Midbrain (tissue), 1 donor: ENCODE measurements around the gene LST1.

Source experiments
- DNase-seq: peaks from one replicate; lab custom pipeline; 2025; lab: John Stamatoyannopoulos, UW

LST1 gene

GRCh38 chr6:31586008-31586407 lies at the start of gene LST1:
Gene LST1 (plus strand): TSS chr6:31586277. CDS start chr6:31587300, 1,023 bp downstream.
- peak; percentile 31 for DNase-seq

DNA sequence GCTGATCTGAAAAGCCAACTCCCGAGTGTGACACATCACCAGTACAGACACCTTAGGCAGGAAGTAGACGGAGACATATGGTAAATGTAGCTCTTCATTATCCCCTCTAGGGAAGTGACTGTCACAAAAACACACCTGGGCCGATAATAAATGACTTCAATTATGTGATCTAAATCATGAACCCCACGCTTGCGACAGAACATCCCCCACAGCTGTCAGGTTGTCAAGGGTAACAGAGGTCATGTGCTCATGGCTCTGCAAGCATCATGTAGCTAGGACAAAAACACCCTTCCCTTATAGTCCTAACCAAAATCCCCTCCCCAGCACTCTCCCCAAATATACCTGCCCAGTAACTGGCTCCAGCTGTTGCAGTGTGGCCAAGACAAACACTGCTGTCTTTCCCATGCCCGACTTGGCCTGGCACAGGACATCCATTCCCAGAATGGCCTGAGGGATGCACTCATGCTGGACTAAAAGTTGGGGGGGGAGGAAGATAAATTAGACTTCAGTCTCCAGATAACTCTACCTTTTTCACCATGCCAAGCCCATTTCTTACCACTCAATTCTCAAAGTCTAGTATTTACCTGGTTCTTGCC lies 47.2 kb upstream of the LST1 start:
- no peak for DNase-seq

- no peak for DNase-seq
Observed at GRCh38 chr6:31540640-31541039, 45.4 kb upstream of the LST1 start.

DNA sequence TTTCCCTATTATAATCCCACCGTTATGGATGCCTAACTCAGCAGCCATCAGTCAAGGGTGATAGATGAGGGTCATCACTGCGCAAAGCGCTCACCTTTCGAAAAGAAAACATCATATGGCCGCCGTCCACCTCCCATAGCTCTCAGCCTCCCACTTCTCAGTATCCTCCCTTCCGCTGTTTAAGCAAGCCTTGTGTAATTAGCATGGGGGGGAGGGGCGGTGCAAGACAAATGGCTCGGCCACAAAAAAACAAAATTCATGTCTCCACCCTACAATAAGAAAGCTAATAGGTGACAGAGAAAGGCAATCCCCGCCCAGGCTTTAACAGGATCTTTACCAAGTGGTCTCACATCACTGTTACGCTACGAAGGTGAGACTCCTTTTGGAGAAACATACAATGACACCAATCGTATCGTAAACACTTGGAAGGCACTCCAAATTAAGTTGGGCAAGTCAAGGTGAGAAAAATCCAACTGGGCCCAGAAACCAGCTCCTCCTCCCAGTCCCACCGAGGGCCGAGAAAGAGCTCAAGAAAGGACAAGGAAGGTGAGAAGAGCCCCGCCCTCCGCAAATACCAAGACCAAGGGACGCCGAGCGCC lies 44.9 kb upstream of the LST1 start:
- DNase-seq: peak; percentile 51

- DNase-seq: peak; percentile 97
Observed at GRCh38 chr6:31541658-31542521, 44.2 kb upstream of the LST1 start, which contains the start of gene DDX39B. Gene DDX39B (minus strand): TSS chr6:31542003. CDS start chr6:31540532, 1,471 bp downstream.

- no peak for DNase-seq
Observed at GRCh38 chr6:31543639-31544038, 42.4 kb upstream of the LST1 start.

GRCh38 chr6:31544676-31545075 lies 41.4 kb upstream of the LST1 start:
- DNase-seq: no peak

DNA sequence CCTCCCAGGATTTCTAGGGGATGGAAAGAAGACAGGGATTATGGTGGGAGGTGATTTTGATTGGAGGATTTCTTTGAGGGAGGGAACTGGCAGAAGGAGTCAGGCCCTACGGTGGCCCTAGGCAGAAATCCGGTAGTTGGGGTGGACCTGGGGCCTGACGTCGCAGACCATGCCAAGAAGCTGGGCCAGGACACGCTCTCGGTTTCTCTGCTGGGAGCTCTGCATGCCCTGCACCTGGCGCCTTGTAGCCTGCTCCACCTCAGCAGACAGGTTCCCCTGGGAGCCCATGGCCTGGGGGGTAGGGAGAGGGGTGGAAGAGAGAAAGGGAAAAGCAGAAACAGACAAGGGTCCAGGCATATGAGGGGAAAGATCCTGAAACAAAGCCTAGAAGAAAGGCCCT lies 40.8 kb upstream of the LST1 start:
- DNase-seq: no peak

DNA sequence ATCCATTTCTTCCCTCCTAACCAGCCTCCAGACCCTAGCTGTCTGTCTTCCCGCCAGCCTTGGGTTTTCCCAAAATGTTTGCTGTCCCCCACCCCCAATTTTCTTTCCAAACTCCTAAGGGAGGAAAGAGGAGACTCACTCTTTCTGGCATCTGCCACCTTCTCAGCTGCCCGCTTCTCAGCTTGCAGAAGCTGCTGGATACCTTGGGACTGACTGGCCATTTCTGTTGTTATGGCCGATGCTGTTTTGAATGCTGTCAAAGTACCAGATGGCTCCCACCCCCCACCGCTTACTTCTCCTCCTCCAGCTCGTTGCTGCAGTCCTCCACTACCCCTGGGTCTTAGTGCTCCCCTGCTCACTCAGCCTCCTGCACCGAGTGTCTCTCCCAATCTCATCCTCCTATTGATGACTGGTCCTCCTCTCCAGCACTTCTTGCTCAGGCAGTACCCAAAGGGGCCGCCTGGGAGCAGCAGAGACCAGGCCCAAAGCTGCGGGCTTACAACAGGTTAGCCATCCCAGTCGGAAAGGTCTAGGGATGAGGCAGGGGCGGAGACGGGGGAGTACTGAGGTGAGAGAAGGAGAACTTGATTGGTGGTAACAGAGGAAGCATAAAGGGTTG lies 39.6 kb upstream of the LST1 start, which contains the start of gene ATP6V1G2:
ATP6V1G2 (minus strand) TSS at position 270 of the 619 bp plus-strand sequence; CDS start at position 221, 49 bp downstream.
- DNase-seq: peak; percentile 91

DNA sequence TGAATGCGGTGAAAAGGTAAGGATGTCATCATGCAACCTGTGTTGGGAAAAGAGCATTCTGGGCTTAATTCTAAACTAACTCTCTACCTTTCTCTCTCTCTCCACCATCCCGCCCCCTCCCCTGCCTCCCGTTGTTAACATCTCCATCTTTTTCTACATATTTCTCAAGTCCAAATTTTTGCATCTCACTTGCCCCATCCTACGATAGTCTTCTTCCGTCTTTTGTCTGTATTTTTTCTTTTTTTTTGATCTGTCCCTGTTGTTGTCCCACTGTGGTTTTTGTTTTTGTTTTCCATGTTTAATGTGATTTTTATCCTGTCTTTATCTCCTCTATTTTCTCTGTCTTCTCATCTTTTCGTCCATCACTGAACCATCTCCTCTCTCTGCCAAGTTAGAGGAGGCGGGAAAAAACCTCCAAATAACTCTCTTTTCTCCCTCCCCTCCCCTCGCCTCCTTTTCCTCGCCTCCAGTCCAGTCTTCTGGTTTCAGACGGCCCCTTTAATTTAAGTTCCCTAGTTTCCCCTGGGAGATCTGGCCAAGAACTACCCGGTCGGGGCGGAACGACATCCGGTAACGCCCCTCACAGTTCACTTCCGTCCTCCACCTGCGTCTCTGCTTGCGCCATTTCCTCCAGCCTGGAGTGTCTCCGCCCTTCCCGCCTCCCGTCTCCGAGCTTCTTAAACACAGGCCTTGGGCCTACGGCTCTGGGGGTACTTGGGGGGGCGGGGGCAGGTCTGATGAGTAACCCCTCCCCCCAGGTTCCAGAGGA lies 38.9 kb upstream of the LST1 start, which contains the start of gene NFKBIL1:
NFKBIL1 (plus strand) TSS at position 651 of the 769 bp plus-strand sequence; CDS start at position 738, 87 bp downstream.
- DNase-seq: peak; percentile 97

- no peak for DNase-seq
Observed at GRCh38 chr6:31547727-31548543, 38.1 kb upstream of the LST1 start.

DNA sequence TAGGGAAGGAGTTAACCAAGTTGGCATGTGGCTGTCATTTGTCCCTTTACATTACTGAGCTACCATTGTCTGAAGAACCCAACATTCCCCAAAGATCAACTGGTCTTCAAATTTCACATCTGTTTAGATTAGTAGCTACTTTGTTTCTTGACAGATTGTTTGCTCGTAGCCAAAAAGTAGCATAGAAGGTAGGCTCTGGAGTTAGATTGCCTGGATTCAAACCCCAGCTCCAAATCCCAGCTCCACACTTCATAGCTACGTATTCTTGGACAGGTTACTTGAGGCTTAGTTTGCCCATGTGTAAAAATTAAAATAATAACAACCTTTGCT lies 37.6 kb upstream of the LST1 start:
- DNase-seq: no peak

GRCh38 chr6:31551371-31551770 lies 34.7 kb upstream of the LST1 start:
- peak; percentile 24 for DNase-seq

DNA sequence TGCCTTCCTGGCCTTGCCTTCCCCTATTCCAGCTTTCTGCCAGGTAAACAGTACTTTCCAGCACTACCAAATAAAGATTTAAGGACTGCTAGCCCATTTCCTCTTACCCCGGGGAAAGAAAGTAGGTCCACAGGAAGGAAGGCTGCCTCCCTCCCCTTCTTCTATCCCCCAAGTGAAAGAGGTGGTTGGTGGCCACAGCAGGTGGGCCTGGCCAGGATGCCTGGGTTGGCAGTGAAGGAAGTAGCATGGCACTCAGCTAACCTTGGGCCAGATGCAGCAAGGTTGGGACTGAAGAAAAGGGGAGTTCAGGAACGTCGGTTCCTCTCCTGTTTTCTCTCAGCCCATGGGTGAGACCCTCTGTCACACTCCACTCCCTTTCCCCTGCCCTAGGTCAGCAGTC lies 29.8 kb upstream of the LST1 start:
- DNase-seq: no peak

GRCh38 chr6:31557443-31558317 lies 28.4 kb upstream of the LST1 start:
- DNase-seq: no peak

DNA sequence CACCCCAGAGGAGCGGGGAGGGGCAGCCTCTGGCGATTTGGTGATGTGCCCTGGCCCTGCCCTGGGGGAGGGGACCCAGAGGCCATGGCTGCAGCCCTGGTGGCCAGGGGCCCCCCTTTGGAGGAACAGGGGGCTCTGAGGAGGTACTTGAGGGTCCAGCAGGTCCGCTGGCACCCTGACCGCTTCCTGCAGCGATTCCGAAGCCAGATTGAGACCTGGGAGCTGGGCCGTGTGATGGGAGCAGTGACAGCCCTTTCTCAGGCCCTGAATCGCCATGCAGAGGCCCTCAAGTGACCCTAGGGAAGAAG lies 27.8 kb upstream of the LST1 start:
- no peak for DNase-seq

GRCh38 chr6:31558631-31559500 lies 27.2 kb upstream of the LST1 start:
- DNase-seq: peak; percentile 47

- no peak for DNase-seq
Observed at GRCh38 chr6:31559606-31559957, 26.5 kb upstream of the LST1 start.
